ENCODE data around the gene CNST. TPM values are rescaled to one million over a fixed set of nuclear protein-coding genes. Genes with fewer than 3 reads are reported as not detected.
"Not testable (repeated sequence)": the region's sequence is repeated elsewhere in the genome, so short reads cannot be mapped to it uniquely, and the experiment has no call there.

CNST gene
- total RNA-seq, 1 donor from 2014 or later: 13.7 TPM

DNA sequence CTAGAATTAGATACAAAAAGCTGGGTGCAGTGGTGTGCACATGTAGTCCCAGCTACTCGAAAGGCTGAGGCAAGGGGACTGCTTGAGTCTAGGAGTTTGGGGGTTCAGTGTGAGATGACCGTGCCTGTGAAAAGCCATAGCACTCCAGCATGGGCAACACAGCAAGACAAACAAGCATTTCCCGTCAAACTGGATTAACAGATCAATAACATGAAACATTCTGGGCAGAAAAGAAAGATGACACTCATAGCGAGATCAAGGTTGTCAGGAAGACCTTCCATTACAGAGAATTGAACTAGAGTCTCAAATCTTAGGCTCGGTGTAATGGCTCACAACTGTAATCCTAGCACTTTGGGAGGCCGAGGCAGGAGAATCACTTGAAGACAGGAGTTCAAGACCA lies 14.1 kb upstream of the CNST start:
- DNase-seq (ENCODE audit: extremely low read depth, low read depth, low spot score): no peak

- DNase-seq (ENCODE audit: extremely low read depth, low read depth, low spot score): no peak
Measured at GRCh38 chr1:246554201-246554600, 12.1 kb upstream of the CNST start.

DNA sequence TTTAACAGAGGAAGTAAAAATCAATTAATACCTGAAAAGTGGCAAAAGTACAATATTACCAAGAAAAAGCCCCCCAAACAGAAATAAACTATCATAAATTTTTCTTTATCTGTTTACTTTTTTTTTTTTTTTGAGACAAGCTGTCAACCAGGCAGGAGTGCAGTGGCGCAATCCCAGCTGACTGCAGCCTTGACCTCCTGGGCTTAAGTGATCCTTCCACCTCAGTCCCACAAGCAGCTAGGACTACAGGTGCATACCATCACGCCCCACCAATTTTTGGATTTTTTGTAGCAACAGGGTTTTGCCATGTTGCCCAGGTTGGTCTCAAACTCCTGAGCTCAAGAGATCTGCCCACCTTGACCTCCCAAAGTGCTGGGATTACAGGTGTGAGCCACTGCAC lies 8.2 kb upstream of the CNST start:
- no peak for DNase-seq (ENCODE audit: extremely low read depth, low read depth, low spot score)

GRCh38 chr1:246559310-246559709 lies 6.9 kb upstream of the CNST start:
- DNase-seq (ENCODE audit: extremely low read depth, low read depth, low spot score): no peak

DNA sequence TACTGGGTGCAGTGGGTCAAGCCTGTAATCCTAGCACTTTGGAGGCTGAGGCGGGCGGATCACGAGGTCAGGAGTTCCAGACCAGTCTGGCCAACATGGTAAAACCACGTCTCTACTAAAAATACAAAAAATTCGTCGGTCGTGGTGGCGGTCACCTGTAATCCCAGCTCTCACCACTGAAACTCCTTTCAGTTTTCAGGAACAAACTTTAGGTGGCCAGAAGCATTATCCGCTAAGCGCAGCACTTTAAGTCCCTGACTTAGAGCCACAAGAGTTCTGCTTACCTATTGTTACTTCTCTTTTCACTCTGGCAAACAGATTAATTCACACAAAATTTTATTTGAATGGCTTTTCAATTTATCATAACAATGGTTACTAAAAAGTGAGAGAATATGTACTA lies 5.4 kb upstream of the CNST start:
- not testable (repeated sequence) for DNase-seq (ENCODE audit: extremely low read depth, low read depth, low spot score)

- no peak for DNase-seq (ENCODE audit: extremely low read depth, low read depth, low spot score)
Measured at GRCh38 chr1:246564839-246565750, 1.2 kb upstream of the CNST start.

GRCh38 chr1:246565751-246566127 lies 517 bp upstream of the CNST start:
- no peak for DNase-seq (ENCODE audit: extremely low read depth, low read depth, low spot score)

DNA sequence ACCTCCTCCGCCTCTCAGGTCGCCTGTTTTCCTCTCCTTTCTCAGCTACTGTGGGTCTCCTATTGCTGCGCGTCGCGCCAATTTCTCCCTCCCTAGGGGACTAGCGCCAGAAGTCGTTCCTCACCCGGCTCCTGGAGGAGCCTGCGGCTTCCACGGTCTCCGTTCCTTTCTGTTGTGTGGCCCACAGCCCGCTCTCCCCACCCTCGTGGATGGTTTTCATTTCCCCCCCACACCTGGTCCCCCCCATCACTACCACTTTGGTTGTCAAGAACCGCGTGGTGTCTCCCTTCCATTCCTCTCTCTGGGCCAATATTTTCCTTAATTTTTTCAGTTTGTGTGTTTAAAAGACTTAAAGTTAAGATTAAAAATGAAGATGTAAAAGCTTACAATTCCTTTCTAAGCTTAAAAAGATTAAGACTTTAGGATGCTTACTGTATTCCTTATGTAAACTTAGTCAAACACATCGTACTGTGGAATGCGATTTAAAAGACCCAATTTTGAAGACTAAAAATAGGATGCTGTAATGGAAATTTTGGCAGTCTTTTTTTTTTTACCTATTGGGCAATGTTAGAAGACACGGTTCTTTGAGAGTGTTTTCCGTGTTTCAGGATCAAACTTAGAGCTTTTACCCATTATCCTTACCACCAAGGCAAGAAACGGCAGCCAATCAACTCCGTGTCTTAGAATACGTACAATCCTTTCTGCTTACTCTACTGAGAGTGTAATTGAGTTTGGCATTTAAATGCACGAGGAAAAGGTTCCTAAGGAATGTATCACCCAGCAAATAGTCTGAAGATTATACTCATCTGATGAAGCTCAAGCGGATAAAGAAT lies 773 bp downstream of the CNST start:
- no peak for DNase-seq (ENCODE audit: extremely low read depth, low read depth, low spot score)

GRCh38 chr1:246567646-246568235 lies 1.5 kb downstream of the CNST start:
- no peak for DNase-seq (ENCODE audit: extremely low read depth, low read depth, low spot score)

- peak; percentile 84 for DNase-seq (ENCODE audit: extremely low read depth, low read depth, low spot score)
Measured at GRCh38 chr1:246569248-246570238, 3.3 kb downstream of the CNST start.

GRCh38 chr1:246571309-246571708 lies 5.1 kb downstream of the CNST start:
- DNase-seq (ENCODE audit: extremely low read depth, low read depth, low spot score): not testable (repeated sequence)

GRCh38 chr1:246571953-246572352 lies 5.7 kb downstream of the CNST start:
- DNase-seq (ENCODE audit: extremely low read depth, low read depth, low spot score): no peak

DNA sequence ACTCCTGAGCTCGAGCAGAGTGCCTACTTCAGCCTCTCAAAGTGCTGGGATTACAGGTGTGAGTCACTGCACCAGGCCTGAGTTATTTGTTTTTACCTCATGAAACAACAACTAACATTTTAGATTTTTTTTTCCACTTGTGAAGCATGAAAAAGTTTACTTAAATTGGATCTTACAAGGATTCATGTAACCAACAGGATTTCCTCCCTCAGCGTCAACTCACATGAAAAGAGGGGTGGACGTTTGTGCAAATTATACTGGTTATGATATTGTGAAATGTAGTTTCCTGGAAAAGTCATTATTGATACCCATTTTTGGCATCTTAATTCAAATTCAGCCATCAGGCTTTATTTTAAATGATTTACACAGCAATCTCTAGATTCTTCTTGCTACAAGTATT lies 6.5 kb downstream of the CNST start:
- no peak for DNase-seq (ENCODE audit: extremely low read depth, low read depth, low spot score)

- no peak for DNase-seq (ENCODE audit: extremely low read depth, low read depth, low spot score)
Measured at GRCh38 chr1:246573491-246573890, 7.2 kb downstream of the CNST start.

DNA sequence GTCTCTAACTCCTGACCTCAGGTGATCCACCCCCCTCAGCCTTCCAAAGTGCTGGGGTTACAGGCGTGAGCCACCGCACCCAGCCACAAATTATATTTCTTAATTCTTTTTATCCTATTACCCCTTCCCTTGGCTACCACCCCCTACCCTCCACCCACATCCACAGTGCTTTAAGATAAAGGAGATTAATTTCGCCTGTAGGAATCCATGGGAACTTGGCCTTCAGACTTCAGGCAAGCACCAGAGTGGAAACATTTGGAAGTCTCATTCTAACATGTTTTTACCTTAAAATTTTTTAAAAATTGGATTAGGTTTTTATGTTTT lies 10.4 kb downstream of the CNST start:
- DNase-seq (ENCODE audit: extremely low read depth, low read depth, low spot score): no peak

- DNase-seq (ENCODE audit: extremely low read depth, low read depth, low spot score): no peak
Measured at GRCh38 chr1:246577082-246577719, 10.9 kb downstream of the CNST start.

DNA sequence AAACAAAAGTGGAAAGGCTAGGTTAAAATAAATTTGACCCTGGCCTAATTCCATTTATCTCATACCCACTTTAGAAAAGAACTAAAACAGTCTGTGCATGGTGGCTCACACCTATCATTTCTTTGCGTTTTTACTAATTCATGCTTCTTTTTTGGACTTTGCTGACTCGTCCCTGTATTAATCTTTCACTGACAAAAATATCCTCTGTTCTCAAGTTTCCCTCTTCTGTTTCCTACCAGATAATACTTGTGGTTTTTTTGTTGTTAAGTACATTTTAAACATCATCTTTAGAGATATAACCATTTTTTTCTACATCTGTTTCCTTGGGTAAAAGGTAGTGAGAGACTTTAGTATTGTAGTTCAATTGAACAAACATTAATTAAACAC lies 11.5 kb downstream of the CNST start:
- no peak for DNase-seq (ENCODE audit: extremely low read depth, low read depth, low spot score)

GRCh38 chr1:246579818-246580217 lies 13.6 kb downstream of the CNST start:
- DNase-seq (ENCODE audit: extremely low read depth, low read depth, low spot score): no peak

GRCh38 chr1:246580497-246581370 lies 14.5 kb downstream of the CNST start:
- no peak for DNase-seq (ENCODE audit: extremely low read depth, low read depth, low spot score)
